PC-3 (cell line): ENCODE data around the gene PRSS12.

ENCODE experiments used
- CTCF ChIP-seq: fragments of 300-600 bp; sonication (generic); conservative IDR thresholded peaks from 2 replicates; pipeline ENCODE4 v1.5.1; 2017; ENCODE audit warnings: antibody characterized with exemption, low read depth, mild to moderate bottlenecking, low read length
- EZH2phosphoT487 ChIP-seq: fragments of 300-600 bp; sonication (generic); IDR thresholded peaks from 2 replicates; pipeline ENCODE4 v1.6.1; 2018; ENCODE audit warnings: mild to moderate bottlenecking, antibody characterized with exemption, low read length, borderline replicate concordance

- TF ChIP-seq CTCF (no peak), EZH2phosphoT487 (no peak)
Measured at GRCh38 chr4:118350961-118351360, 1.8 kb downstream of the PRSS12 start.
